Measurements from ENCODE around the gene MAGI2. TPM values are rescaled to one million over a fixed set of nuclear protein-coding genes. Genes with fewer than 3 reads are reported as not detected.
"Not testable (repeated sequence)": the region's sequence is repeated elsewhere in the genome, so short reads cannot be mapped to it uniquely, and the experiment has no call there.

The MAGI2 gene
- total RNA-seq, 2 donors from 2014 or later: 0.05 to 0.09 TPM

DNA sequence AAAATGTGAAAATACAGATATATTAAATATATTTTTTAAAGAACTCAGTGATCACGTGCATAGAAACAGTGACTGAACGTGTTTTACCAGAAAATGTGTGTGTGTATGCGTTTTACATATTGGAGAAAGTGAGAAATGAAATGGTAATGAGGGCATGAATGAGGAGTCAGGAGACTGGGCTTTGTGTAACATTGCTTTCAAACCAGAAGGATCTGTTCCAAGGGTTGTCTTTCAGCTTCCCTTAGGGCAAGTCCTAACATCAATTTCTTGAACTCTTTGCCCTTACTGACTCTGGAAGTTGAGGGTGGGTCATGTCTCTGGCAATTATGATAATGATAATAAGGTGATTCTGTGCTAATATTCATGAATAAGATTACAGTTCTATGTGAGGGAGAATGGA is 1097.6 kb downstream of the MAGI2 start:
- Mint-ChIP-seq H3K27me3 (no peaks in the 10 kb centered on the region), H3K27ac (no peak overlapping the region), H3K36me3 (ENCODE audit: low read depth) (no peaks in the 10 kb centered on the region), H3K4me3 (no peak overlapping the region), H3K9me3 (no peaks in the 10 kb centered on the region), H3K4me1 (no peaks in the 10 kb centered on the region)
- no peak for ATAC-seq (replicated peaks)

DNA sequence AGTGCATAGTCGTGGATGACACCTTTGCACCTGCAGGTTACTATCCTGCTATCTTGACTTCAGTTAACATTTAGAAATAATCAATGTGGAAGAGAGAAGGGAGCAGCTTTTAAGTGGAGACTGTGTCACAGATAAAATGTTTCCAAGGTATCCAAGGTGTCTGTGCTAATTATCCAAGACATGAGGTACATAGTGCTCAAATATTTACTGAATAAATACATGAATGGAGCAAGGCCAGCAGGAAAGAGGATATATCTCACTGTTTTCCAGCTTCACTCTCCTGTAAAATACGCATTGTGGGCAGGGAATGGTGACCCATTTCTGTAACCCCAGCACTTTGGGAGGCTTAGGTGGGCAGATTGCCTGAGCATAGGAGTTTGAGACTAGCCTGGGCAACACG is 1102.5 kb downstream of the MAGI2 start:
- no peak overlapping the region for H3K27ac Mint-ChIP-seq
- no peaks in the 10 kb centered on the region for H3K4me1 Mint-ChIP-seq
- H3K27me3 Mint-ChIP-seq: no peaks in the 10 kb centered on the region
- H3K9me3 Mint-ChIP-seq: no peaks in the 10 kb centered on the region
- H3K4me3 Mint-ChIP-seq: no peak overlapping the region
- ATAC-seq (replicated peaks): no peak
- no peaks in the 10 kb centered on the region for H3K36me3 Mint-ChIP-seq (ENCODE audit: low read depth)

DNA sequence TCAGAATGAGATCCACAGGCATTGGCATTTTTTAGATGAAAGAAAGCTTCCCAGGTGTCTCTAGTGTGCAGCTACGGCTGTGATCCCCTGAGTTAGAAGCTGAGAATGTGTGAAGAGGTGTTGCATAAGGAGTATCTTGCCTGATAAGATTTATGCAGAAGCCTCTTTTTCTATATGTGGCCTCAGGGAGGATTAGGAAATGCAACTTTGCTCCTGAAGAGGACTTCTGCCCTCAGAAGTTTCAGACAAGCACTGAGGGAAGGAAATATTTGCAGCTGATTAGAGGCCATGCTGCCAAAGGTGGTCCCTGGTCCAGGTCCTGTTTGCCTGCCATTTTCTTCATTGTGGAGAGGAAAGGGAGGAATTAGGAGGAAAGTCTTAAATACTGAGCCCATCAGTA is 1103.1 kb downstream of the MAGI2 start:
- no peak for ATAC-seq (replicated peaks)
- Mint-ChIP-seq H3K4me1 (no peaks in the 10 kb centered on the region), H3K27ac (no peak overlapping the region), H3K4me3 (no peak overlapping the region), H3K9me3 (no peaks in the 10 kb centered on the region), H3K27me3 (no peaks in the 10 kb centered on the region), H3K36me3 (ENCODE audit: low read depth) (no peaks in the 10 kb centered on the region)

DNA sequence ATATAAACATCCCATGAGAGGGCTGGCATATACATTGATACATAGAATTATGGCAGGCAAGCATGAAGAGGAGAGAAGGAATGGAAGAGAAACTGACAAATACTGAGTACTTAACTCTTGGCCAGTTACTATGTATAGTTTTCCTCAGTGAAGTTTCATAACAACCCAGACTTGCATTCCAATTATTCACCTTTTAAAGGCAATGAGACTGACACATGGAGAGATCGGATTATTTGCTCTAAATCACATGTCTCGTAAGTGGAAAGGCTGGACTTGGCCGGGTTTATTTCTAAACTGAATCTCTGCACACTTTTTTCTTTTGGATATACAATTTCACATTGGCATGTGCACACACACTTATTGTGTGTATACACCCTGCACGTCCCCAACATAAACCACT is 1106.6 kb downstream of the MAGI2 start:
- Mint-ChIP-seq H3K4me1 (no peaks in the 10 kb centered on the region), H3K9me3 (no peaks in the 10 kb centered on the region), H3K36me3 (ENCODE audit: low read depth) (no peaks in the 10 kb centered on the region), H3K27me3 (no peaks in the 10 kb centered on the region), H3K27ac (no peak overlapping the region), H3K4me3 (no peak overlapping the region)
- ATAC-seq (replicated peaks): no peak

DNA sequence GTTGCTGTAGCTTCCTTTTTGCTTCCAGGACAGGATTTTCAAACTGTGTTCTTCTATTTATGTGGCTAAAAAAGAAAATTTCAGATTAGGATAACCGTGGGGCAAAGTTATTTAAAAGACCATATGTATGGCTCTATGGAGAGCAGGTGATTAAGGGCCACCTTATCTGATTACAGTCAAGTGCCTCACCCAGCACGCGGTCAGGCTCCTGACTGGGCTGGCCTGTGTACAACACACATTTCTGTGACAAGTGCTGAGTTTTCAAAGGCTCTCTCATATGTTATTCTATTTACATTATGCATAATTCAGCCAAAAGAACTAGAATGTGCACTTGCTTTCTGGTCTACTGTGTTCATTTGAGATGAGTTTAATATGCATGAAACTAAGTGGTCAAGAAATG is 1107.5 kb downstream of the MAGI2 start:
- Mint-ChIP-seq H3K36me3 (ENCODE audit: low read depth) (no peaks in the 10 kb centered on the region), H3K27ac (no peak overlapping the region), H3K4me3 (no peak overlapping the region), H3K27me3 (no peaks in the 10 kb centered on the region), H3K4me1 (no peaks in the 10 kb centered on the region), H3K9me3 (peaks cover 2% of the 10 kb centered on the region)
- no peak for ATAC-seq (replicated peaks)

DNA sequence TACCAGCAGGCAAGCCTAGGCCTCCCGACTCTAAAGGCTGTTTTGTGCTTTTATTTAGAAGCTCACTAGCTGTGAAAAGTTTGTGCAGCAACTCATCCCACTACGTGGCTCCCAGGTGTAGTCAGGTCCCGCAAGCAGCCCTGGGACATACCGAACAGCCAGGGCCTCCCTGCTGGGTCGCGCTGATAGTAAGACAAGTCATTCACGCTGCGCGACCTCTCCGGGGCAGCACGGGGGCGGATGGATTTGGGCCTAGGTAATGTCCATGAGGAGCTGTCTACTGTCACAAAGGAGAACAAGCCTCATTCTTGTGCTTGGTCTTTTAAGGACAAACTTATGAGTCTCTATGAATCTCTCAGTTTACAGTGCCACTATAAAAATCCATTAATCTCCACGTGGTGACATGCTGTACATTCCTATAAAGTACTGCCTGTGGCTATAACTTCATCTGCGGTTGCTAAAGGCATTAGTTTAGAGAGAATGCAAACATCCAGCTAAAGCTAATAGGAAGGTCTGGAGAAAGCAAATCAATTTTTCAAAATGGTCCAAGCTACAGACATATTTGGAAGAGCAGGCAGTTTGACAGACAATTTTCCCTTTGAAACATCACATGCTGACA is 1108.1 kb downstream of the MAGI2 start:
- Mint-ChIP-seq H3K9me3 (peaks cover 4% of the 10 kb centered on the region), H3K27me3 (no peaks in the 10 kb centered on the region), H3K36me3 (ENCODE audit: low read depth) (no peaks in the 10 kb centered on the region), H3K4me1 (no peaks in the 10 kb centered on the region), H3K4me3 (no peak overlapping the region), H3K27ac (no peak overlapping the region)
- no peak for ATAC-seq (replicated peaks)

DNA sequence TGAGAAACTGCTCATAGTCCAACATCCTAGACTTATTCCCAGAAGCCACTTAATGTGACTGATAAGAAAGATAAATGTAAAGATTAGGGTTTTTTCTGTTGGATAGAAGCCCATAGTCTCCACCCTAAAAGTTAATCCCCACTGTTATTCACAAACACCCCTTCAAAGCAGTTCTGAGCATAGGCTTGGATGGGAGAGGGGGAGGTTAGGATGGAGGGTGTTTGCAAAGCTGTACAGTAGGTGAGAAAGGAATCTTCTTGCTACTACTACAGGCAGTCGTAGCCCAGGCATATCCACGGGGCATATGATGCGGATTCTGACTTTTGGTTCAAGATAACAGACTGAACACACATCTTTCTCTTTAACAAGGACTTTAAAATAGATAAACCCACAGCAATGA is 1119.0 kb downstream of the MAGI2 start:
- no peaks in the 10 kb centered on the region for H3K4me1 Mint-ChIP-seq
- H3K36me3 Mint-ChIP-seq (ENCODE audit: low read depth): no peaks in the 10 kb centered on the region
- peaks cover 10% of the 10 kb centered on the region for H3K27me3 Mint-ChIP-seq
- H3K9me3 Mint-ChIP-seq: peaks cover 4% of the 10 kb centered on the region
- no peak overlapping the region for H3K27ac Mint-ChIP-seq
- no peak overlapping the region for H3K4me3 Mint-ChIP-seq
- ATAC-seq (replicated peaks): no peak

DNA sequence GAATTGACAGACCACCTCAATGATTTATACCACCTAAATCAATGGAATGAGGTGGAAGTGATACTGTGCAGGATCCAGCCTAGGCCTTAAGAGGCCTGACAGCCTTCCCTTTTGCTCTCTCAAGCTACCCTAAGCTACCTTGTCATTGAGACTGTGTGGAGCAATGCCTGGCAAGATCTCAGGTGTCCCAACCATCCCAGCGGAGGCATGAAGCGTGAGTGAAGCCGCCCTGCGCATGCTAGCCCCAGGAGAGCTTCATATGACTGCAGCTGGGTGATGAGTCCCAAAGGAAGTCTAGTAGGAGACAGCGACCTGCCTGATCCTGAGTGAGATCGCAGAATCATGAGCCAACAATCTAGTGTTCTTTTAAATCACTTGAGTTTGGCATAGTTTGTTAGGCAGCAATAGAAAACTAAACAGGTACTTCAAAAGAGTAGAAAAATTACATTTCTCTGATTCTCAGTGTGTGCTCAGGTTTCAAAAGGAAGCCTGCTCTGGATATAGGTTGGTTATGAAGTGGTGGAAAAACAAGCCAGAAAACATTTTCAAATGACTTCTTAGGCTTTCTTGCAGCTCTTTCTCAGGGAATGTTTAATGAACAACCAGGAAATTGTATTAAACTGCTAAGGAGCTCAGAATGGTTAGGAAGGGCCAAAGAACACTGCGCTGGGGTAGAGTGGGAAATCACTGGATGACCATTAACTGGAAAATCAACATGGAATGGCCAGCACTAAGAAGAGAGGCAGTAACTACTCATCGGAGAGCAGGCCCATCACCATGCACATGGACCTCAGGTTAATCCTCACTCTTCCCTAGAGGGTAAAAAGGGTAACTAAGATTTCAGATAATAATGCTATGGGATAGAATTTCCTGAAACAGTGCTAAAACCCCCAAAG is 1119.7 kb downstream of the MAGI2 start:
- no peaks in the 10 kb centered on the region for H3K4me1 Mint-ChIP-seq
- peaks cover 4% of the 10 kb centered on the region for H3K9me3 Mint-ChIP-seq
- H3K27me3 Mint-ChIP-seq: peaks cover 10% of the 10 kb centered on the region
- H3K27ac Mint-ChIP-seq: no peak overlapping the region
- ATAC-seq (replicated peaks): no peak
- H3K4me3 Mint-ChIP-seq: no peak overlapping the region
- no peaks in the 10 kb centered on the region for H3K36me3 Mint-ChIP-seq (ENCODE audit: low read depth)

DNA sequence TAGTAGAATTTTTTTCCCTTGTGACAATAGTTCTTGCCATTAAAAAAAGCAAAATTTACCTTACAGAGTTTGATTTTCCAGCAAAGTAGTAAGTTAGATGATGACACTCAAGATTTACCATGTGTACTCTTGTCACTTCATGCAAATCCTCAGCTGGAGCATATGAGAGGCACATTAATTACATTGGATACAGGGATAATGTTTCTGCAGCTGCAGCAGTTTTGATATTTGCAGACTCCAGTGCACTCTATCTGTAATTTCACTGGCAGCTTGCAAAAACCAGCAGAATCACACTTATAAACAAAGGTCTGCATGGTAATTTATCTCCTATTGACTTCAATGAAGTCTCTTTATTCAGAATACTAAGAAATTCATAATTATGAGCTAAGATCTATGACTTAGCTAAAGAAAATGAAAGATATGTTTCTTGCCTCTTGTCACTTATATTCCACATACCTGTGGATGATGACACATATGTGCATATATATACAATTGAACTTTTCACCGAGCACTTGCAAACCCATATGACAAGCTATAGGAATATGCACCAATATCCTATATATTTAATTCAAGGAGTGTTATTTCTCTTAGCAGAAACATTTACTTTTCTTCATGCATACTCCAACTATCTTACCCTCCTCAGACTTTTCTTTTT is 1124.3 kb downstream of the MAGI2 start:
- H3K27ac Mint-ChIP-seq: no peak overlapping the region
- peaks cover 3% of the 10 kb centered on the region for H3K27me3 Mint-ChIP-seq
- H3K9me3 Mint-ChIP-seq: no peaks in the 10 kb centered on the region
- H3K36me3 Mint-ChIP-seq (ENCODE audit: low read depth): no peaks in the 10 kb centered on the region
- H3K4me1 Mint-ChIP-seq: no peaks in the 10 kb centered on the region
- H3K4me3 Mint-ChIP-seq: no peak overlapping the region
- ATAC-seq (replicated peaks): no peak

DNA sequence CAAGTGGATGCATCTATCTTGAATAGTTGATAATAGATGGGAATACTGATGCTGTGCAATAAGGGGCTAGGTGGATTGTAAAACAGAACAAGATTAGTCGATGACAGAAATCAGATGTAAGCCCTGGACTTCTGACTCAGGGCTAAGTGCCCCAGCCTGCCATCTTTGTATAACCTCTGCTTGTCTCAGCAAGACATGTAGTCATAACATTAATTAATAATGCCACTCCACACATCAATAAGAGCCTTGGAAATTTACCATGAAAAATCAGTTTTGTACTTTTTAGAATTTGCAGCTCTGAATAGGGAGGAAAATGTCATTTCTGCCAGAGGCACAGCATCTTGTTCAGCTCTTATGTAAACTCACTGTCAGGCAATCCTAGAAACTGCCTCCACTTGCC is 1125.7 kb downstream of the MAGI2 start:
- no peak overlapping the region for H3K4me3 Mint-ChIP-seq
- H3K4me1 Mint-ChIP-seq: no peaks in the 10 kb centered on the region
- H3K9me3 Mint-ChIP-seq: no peaks in the 10 kb centered on the region
- no peak overlapping the region for H3K27ac Mint-ChIP-seq
- ATAC-seq (replicated peaks): no peak
- peaks cover 3% of the 10 kb centered on the region for H3K27me3 Mint-ChIP-seq
- H3K36me3 Mint-ChIP-seq (ENCODE audit: low read depth): no peaks in the 10 kb centered on the region

DNA sequence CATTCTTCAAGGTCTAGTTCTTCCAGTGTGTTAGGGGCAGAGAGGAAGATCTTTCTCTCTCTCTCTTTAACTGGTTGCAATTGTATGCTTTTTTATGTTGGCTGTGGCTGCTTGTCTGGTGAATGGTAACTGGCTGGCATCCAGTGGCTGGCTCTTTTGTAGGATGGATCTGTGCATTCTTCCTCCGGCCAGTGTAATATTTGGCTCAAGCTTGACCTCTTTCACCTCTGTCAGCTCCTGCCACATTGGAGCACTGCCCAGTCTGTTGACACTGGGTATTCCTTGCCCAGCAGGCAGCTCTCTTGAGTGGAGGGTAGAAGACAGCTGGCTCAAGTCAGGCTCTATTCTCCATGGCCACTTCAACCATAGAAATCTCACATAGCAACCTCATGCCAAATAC is 1126.6 kb downstream of the MAGI2 start:
- Mint-ChIP-seq H3K4me1 (no peaks in the 10 kb centered on the region), H3K9me3 (no peaks in the 10 kb centered on the region), H3K4me3 (no peak overlapping the region), H3K36me3 (ENCODE audit: low read depth) (no peaks in the 10 kb centered on the region), H3K27ac (no peak overlapping the region), H3K27me3 (peaks cover 3% of the 10 kb centered on the region)
- no peak for ATAC-seq (replicated peaks)

DNA sequence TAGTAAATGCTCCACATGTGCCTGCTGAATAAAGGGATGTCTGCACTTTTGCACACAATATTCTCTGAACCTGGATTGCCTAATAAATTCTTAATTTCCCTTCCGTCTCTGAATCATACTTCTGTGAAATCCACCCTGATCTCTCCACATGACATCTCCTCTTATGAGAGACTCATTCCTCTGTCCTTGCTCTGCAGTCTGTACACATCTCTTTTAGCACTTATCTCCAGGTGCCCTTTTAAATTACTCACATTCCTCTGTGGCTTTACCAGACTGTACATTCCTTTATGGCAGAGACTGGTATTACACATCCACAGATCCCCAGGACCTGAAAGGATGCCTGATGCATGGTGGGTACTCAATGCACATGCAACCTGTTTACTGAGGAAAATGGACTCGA is 1127.3 kb downstream of the MAGI2 start:
- no peak overlapping the region for H3K27ac Mint-ChIP-seq
- peaks cover 3% of the 10 kb centered on the region for H3K27me3 Mint-ChIP-seq
- no peaks in the 10 kb centered on the region for H3K36me3 Mint-ChIP-seq (ENCODE audit: low read depth)
- H3K9me3 Mint-ChIP-seq: no peaks in the 10 kb centered on the region
- no peak for ATAC-seq (replicated peaks)
- H3K4me3 Mint-ChIP-seq: no peak overlapping the region
- H3K4me1 Mint-ChIP-seq: no peaks in the 10 kb centered on the region

DNA sequence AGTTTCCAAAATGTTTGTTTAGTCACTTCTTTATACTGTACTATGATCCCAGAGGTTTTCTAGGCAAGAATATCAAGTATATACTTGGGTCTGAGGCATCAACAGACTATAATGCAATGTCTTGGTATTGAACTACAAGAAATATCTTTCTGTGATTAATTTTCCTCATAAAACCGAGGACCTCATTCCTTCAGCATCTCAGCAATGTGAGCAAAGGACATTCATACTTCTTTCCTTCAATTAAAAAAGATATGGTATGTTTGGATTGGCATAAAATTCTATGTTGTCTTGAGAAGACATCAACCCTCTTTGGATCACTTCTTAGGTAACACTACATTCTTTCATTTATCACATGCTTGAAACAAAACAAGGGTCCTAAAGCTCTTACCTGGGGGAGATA is 1130.3 kb downstream of the MAGI2 start:
- no peak for ATAC-seq (replicated peaks)
- Mint-ChIP-seq H3K36me3 (ENCODE audit: low read depth) (no peaks in the 10 kb centered on the region), H3K27me3 (no peaks in the 10 kb centered on the region), H3K27ac (no peak overlapping the region), H3K4me1 (no peaks in the 10 kb centered on the region), H3K9me3 (peaks cover 2% of the 10 kb centered on the region), H3K4me3 (no peak overlapping the region)

DNA sequence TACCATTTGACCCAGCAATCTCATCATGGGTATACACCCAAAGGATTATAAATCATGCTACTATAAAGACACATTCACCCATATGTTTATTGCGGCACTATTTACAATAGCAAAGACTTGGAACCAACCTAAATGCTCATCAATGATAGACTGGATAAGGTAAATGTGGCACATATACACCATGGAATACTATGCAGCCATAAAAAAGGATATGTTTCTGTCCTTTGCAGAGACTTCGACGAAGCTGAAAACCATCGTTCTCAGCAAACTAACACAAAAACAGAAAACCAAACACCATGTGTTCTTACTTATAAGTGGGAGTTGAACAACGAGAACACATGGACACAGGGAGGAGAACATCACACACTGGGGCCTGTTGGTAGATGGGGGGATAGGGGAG is 1131.2 kb downstream of the MAGI2 start:
- not testable (repeated sequence) for H3K27ac Mint-ChIP-seq; H3K4me1 Mint-ChIP-seq; ATAC-seq (replicated peaks)

DNA sequence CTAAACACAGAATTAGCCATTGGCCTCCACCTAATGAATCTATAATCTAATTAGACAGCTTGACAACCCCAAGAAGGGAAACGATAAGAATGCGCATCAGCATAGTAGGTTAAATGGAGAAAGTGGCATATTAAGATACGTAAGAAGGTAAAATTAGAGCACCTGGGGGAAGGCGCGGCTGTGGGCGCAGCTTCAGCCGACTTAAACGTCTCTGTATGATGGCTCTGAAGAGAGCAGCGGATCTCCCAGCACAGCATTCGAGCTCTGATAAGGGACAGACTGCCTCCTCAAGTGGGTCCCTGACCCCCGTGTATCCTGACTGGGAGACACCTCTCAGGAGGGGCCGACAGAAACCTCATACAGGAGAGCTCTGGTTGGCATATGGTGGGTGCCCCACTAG is 1136.1 kb downstream of the MAGI2 start:
- H3K9me3 Mint-ChIP-seq: peaks cover 4% of the 10 kb centered on the region
- ATAC-seq (replicated peaks): no peak
- no peak overlapping the region for H3K27ac Mint-ChIP-seq
- H3K4me1 Mint-ChIP-seq: no peaks in the 10 kb centered on the region
- H3K27me3 Mint-ChIP-seq: no peaks in the 10 kb centered on the region
- no peaks in the 10 kb centered on the region for H3K36me3 Mint-ChIP-seq (ENCODE audit: low read depth)
- no peak overlapping the region for H3K4me3 Mint-ChIP-seq

More for the DNA sequence above, 1131.2 kb downstream of the MAGI2 start:
- not testable (repeated sequence) for H3K4me3 Mint-ChIP-seq; H3K36me3 Mint-ChIP-seq (ENCODE audit: low read depth); H3K9me3 Mint-ChIP-seq; H3K27me3 Mint-ChIP-seq

Measured in activated T-helper 17 cell treated with anti-CD3 and anti-CD28 coated beads, Interleukin-2, amount 50 U/mL, for 72 hours (primary cell).